ENCODE measurements around the gene GPNMB. TPM values are rescaled to one million over a fixed set of nuclear protein-coding genes. Genes with fewer than 3 reads are reported as not detected.
A peak's percentile ranks its signal among the peaks of the same experiment; 100 is the strongest.

GPNMB gene
- total RNA-seq, 2 donors from 2014 or later = 12.8 to 43.3 TPM

- intact Hi-C loops (cut with DNase I) = no loop called here
Measured at GRCh38 chr7:23239698-23240097, 6.9 kb upstream of the GPNMB start.

GRCh38 chr7:23242321-23242720 is 4.3 kb upstream of the GPNMB start:
- H3K4me3 ChIP-seq = no peak overlapping the region
- intact Hi-C loops (cut with DNase I) = no loop called here
- no peak for TF ChIP-seq CTCF (IDR thresholded peaks at IDR 0.05)

More at GRCh38 chr7:23239698-23240097, 6.9 kb upstream of the GPNMB start:
- no peaks in the 10 kb centered on the region for H3K36me3 ChIP-seq
- no peaks in the 10 kb centered on the region for H3K4me1 ChIP-seq
- H3K27me3 ChIP-seq = no peaks in the 10 kb centered on the region
- H3K9ac ChIP-seq (ENCODE audit: low read depth in 2 of 2, low read length in 2 of 2) = no peak overlapping the region
- TF ChIP-seq CTCF (IDR thresholded peaks at IDR 0.05) = no peak
- no peaks in the 10 kb centered on the region for H3K9me3 ChIP-seq
- DNase-seq = no peak
- no peak overlapping the region for H3K4me3 ChIP-seq
- no peak overlapping the region for H3K27ac ChIP-seq

GRCh38 chr7:23242935-23243334 is 3.6 kb upstream of the GPNMB start:
- no peaks in the 10 kb centered on the region for H3K36me3 ChIP-seq
- no peaks in the 10 kb centered on the region for H3K9me3 ChIP-seq
- no peak overlapping the region for H3K9ac ChIP-seq (ENCODE audit: low read depth in 2 of 2, low read length in 2 of 2)
- TF ChIP-seq CTCF (IDR thresholded peaks at IDR 0.05) = no peak
- no peak for DNase-seq
- H3K27me3 ChIP-seq = peaks cover 10% of the 10 kb centered on the region
- intact Hi-C loops (cut with DNase I) = no loop called here
- no peaks in the 10 kb centered on the region for H3K4me1 ChIP-seq
- H3K4me3 ChIP-seq = no peak overlapping the region
- no peak overlapping the region for H3K27ac ChIP-seq

More at GRCh38 chr7:23242321-23242720, 4.3 kb upstream of the GPNMB start:
- peaks cover 4% of the 10 kb centered on the region for H3K27me3 ChIP-seq
- no peak overlapping the region for H3K9ac ChIP-seq (ENCODE audit: low read depth in 2 of 2, low read length in 2 of 2)
- no peaks in the 10 kb centered on the region for H3K4me1 ChIP-seq
- no peak for DNase-seq
- no peaks in the 10 kb centered on the region for H3K36me3 ChIP-seq
- no peak overlapping the region for H3K27ac ChIP-seq
- no peaks in the 10 kb centered on the region for H3K9me3 ChIP-seq

GRCh38 chr7:23247046-23247602 is 549 bp downstream of the GPNMB start:
- intact Hi-C loops (cut with DNase I) = no loop called here
- peaks cover 19% of the 10 kb centered on the region for H3K27me3 ChIP-seq
- H3K4me1 ChIP-seq = no peaks in the 10 kb centered on the region
- no peak overlapping the region for H3K4me3 ChIP-seq
- no peaks in the 10 kb centered on the region for H3K9me3 ChIP-seq
- H3K9ac ChIP-seq (ENCODE audit: low read depth in 2 of 2, low read length in 2 of 2) = peak overlapping the region in 1 of 2 donors; percentile 27
- TF ChIP-seq CTCF (IDR thresholded peaks at IDR 0.05) = no peak
- DNase-seq = no peak
- H3K36me3 ChIP-seq = no peaks in the 10 kb centered on the region
- peak overlapping the region; percentile 36 for H3K27ac ChIP-seq

- Histone ChIP-seq H3K4me1 (no peaks in the 10 kb centered on the region), H3K27me3 (peaks cover 19% of the 10 kb centered on the region), H3K27ac (peak overlapping the region; percentile 36), H3K9me3 (no peaks in the 10 kb centered on the region), H3K36me3 (no peaks in the 10 kb centered on the region), H3K9ac (ENCODE audit: low read depth in 2 of 2, low read length in 2 of 2) (peak overlapping the region in 1 of 2 donors; percentile 27), H3K4me3 (peak overlapping the region; percentile 22)
- peak; percentile 21 for DNase-seq
- TF ChIP-seq CTCF (IDR thresholded peaks at IDR 0.05) = no peak
- intact Hi-C loops (cut with DNase I) = no loop called here
Measured at GRCh38 chr7:23247603-23248335, 1.2 kb downstream of the GPNMB start.
